HG02943 (cell line): ENCODE results near the gene BCAR3.
A peak's percentile ranks its signal among the peaks of the same experiment; 100 is the strongest.
"Not testable (repeated sequence)": the region's sequence is repeated elsewhere in the genome, so short reads cannot be mapped to it uniquely, and the experiment has no call there.

ENCODE experiments used
- ATAC-seq: cut with Tn5 transposase; IDR thresholded peaks from one replicate; pipeline ENCODE4 v1.9.1; 2021; ENCODE audit warnings: mild to moderate bottlenecking, low read depth, moderate library complexity; ENCODE audit not compliant: unreplicated experiment

BCAR3 gene

GRCh38 chr1:93707956-93708355 lies 26.3 kb upstream of the BCAR3 start:
- peak; percentile 65 for ATAC-seq

- no peak for ATAC-seq
These were observed 24.4 kb upstream of the BCAR3 start for GRCh38 chr1:93705892-93706500.

DNA sequence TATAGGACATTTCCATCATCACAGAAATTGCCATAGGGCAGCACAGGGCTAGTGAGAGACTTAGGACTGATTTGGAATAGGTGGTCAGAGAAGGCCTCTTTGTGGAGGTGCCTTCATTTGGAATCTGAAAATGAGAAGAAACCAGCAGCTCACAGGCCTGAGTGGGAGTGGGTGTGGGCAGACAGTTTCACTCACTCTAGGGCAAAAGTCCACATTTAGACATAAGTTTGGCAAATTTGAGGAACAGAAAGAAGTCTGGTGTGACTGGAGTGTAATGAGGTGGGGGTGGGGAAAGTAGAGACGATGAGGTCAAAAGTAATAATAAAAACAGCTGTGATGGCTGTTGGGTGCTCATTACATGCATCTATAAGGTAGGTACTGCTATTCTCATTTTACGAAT lies 22.4 kb upstream of the BCAR3 start:
- ATAC-seq = peak; percentile 44

- peak; percentile 3 for ATAC-seq
These were observed 22.0 kb upstream of the BCAR3 start for GRCh38 chr1:93703643-93704042.

DNA sequence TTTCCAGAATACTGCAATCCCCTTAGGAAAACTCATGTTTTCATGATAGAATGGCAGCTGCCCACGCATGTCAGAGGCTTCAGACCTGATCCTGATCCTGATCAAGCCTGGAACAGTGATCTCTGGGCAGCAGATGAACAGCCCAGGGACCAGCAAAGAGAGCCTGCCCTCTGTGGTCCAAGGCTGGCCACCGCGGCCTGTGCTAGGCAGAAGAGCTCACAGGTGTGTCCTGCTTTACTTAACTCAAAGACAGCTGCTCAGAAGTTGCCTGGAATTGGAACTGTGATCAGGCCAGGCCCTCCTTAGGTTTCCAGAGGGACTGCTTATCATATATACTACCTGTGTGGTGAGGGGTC lies 21.2 kb upstream of the BCAR3 start:
- ATAC-seq = no peak

DNA sequence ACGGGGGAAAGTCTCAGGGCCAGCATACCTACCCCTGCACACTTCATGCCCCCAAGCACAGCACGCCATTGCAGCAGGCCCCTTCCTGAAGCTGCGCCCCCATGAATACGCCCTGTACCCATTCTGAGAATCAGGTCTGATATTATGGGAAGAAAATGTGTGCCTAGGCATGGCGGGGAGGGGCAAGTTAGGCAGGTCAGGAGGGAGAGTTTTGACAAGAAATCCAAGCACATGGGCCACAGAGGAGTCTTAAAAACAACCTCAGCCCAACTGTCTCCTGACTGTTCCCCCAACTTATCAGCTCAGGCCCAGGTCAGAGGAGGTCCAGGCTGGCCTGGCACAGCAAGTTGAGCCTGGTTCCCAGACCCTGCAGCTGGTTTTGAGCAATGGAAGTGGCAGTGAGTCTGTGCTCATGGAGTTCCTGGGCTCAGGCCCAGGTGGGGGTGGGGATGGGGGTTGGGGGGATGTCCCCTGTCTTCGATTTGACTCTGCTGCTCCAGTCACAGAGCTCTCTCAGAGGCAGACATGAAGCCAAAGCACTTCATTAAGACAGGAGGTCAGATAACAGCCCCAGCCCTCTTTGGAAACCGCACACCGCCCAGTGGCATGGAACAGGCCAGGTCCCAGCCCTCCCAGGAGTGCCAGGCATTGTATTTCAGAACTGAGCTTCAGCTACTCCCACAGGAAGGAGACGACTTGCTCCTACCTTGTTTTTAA lies 20.6 kb upstream of the BCAR3 start:
- no peak for ATAC-seq

GRCh38 chr1:93701629-93702028 lies 20.0 kb upstream of the BCAR3 start:
- ATAC-seq = no peak

GRCh38 chr1:93700532-93701469 lies 19.2 kb upstream of the BCAR3 start:
- ATAC-seq = no peak

GRCh38 chr1:93699503-93700168 lies 18.0 kb upstream of the BCAR3 start:
- no peak for ATAC-seq

DNA sequence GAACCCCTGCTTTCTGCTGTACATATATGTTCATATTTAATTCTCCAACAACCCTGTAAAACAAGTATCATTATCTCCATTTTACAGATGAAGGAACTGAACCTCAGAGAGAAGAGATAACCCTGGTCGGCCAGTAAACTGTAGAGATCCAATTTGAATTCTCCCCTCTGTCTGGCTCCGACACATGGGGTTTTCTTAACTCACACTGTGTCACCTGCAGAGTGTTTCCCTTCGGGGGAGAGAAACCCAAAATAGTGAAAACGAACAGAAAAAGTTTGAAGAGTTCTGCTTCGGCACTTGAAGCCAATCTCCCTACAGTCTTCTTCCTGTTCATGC lies 17.4 kb upstream of the BCAR3 start:
- no peak for ATAC-seq

DNA sequence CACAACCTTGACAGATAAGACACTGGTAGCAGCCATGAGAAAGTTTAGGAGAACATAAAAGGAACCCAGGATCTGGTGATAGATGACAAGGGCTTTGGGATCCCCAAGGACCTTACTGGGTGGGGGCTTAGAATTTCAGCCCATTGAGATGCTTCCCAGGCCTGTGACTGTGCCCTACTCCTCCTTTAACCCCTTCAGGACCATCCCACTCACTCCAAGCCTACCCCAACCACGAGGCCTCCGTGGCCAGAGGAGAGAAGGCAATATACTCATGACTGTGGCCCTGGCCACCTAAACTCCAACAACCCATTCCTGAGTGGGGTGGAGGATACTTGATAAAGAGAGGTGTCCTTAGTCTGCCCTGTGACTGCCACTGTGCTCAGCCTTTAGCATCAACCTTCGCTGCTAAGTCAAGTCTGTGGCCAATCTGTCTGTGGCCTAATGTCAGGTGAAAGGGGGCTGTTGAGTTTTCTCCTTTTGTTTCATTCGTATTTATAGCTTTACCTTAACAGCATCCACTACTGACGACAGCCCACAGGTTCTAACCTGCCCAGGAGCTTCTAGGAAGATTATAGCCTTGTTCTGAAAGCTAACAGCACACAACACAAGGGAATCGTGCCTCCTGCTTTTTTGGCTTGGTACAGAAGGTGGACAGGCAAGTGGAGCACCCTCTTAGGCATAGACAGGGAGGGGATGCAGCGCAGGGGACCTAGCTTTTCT lies 16.9 kb upstream of the BCAR3 start:
- no peak for ATAC-seq

DNA sequence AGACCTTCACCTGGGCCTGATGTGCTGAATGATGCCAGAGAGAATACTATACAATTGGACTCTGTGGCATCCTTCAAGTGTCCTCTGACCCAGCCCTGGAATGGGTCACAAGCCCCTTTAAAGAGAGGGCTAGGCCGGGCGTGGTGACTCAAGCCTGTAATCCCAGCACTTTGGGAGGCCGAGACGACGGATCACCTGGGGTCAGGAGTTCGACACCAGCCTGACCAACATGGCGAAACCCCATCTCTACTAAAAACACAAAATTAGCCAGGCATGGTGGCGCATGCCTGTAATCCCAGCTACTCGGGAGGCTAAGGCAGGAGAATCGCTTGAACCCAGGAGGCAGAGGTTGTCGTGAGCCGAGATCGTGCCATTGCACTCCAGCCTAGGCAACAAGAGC lies 15.9 kb upstream of the BCAR3 start:
- ATAC-seq = not testable (repeated sequence)

DNA sequence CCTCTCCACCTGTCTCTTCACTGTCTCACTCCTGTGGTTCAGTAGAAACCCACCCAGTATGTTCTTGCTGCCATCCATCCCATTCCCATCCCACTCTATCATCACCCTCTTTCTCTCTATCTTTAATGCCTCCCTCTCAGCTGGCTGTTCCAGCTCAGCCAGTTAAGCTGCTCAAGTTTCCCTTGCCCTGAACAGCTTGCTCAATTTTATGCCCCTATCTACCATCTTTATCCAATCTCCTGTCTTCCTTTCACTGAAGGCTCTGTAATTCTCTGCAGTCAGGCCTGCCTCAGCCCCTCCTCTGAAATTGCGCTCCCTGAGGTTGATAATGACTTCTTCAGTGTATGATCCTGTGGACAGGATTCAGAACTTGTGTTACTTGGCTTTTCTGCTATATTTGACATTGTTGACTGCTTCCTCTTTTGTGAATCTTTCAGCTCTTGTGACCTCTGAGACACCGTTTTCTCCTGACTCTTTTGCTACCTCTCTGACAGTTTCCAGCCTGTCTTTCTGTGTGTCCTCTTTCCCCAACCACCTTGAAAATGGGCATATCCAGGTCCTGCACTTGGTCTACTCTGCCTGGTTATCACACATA lies 13.9 kb upstream of the BCAR3 start:
- ATAC-seq = peak; percentile 43

GRCh38 chr1:93694819-93695218 lies 13.2 kb upstream of the BCAR3 start:
- no peak for ATAC-seq

- no peak for ATAC-seq
These were observed 12.4 kb upstream of the BCAR3 start for GRCh38 chr1:93694039-93694438.

GRCh38 chr1:93692983-93693591 lies 11.4 kb upstream of the BCAR3 start:
- peak; percentile 57 for ATAC-seq

GRCh38 chr1:93692451-93692861 lies 10.8 kb upstream of the BCAR3 start:
- ATAC-seq = no peak

- ATAC-seq = no peak
These were observed 10.4 kb upstream of the BCAR3 start for GRCh38 chr1:93692026-93692425.

DNA sequence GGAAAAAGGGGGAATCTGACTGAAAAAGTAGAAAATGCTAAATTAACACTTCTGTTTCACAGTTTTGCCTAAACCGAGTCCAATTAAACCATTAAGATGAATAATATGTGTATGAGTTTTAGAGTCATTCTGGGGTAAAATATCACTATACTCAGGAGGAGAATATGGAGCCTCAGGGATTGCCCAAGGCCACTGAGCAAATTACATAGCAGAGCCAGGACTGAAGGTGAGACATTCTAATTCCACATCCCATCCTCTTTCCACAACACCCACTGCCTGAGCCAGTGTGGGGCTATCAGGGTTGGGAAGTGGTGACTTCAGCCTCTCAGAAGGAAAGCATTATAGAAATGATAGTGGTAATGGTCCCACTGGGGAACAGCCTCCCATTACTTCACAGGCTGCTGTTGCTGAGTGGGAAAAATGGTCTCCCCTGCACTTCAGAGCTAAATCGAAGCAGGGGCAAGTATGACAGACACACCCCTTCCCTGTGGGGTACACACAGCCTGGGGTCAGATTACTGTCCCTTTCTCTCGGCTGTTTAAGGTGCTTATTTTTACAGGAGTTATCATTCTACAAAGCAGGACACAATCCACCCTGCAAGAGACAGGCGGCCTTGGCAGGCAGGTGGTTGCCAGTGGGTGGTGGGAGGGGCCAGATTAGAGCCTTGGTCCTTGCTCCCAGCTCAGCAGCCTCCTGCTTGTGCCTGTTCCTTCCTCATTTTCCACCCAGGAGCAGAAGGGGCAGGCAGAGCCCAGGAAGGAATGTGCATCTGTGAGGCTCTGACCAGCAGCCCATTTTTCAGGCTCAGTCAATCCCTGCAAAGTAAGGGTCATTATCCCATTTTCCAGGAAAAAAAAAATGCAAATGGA lies 9.5 kb upstream of the BCAR3 start:
- ATAC-seq = no peak
